Measurements from ENCODE around the gene SIPA1. TPM values are rescaled to one million over a fixed set of nuclear protein-coding genes. Genes with fewer than 3 reads are reported as not detected.

Gene SIPA1
- total RNA-seq, 1 experiment from 2014 or later: 86.9 TPM

DNA sequence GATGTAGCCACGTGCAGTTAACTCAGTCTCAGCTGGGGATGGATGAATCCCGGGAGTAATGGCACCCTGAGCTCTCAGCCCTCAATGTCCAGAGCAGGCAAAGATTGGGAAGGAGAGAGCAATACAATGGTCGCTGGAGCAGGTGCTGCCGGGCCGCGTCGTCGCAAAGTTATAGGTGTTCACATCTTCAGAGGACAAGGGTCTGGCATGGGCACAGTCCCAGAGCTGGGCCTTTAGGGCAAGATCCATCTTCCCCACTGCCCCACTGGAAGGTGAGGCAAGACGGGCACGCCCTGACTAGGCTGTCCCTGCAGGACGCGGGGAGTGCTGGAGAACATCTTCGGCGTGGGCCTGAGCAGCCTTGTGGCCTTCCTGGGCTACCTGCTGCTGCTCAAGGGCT lies 14.7 kb upstream of the SIPA1 start:
- CTCF ChIA-PET: interaction anchor here (0.7 kb wide), 1 partner anchor 98 kb away, joined by 4 read pairs; the partner anchor contains the start of gene RNASEH2C
- H3K4me3 ChIP-seq (ENCODE audit: low read depth in 2 of 2, low read length in 2 of 2): no peak overlapping the region
- H3K9me3 ChIP-seq (ENCODE audit: control insufficient read depth, insufficient read depth, low read depth, low read length): no peaks in the 10 kb centered on the region
- POLR2A ChIA-PET: interaction anchor here (1.1 kb wide), 1 partner anchor 8 kb away, joined by 3 read pairs; no protein-coding TSS in a partner anchor
- no TSS peak for BruUV-seq (replicated peaks)
- peaks cover 20% of the 10 kb centered on the region for H3K36me3 ChIP-seq (ENCODE audit: control insufficient read depth, insufficient read depth, low read length)
- DNase-seq (ENCODE audit: low read depth, low spot score): no peak
- H3K27me3 ChIP-seq (ENCODE audit: control insufficient read depth, insufficient read depth, low read length): no peaks in the 10 kb centered on the region
- intact Hi-C loops (cut with micrococcal nuclease; ENCODE audit: unreplicated experiment) (no loop called here), in situ Hi-C loops (cut with HindIII; ENCODE audit: low pct_unique_long_range_greater_than_20kb, low sequenced_read_pairs) (no loop called here)
- no peaks in the 10 kb centered on the region for H3K4me1 ChIP-seq (ENCODE audit: control insufficient read depth, insufficient read depth, low read length)
- no peak for ATAC-seq
- no peak for TF ChIP-seq CTCF (IDR thresholded peaks at IDR 0.05)
- no peak for TF ChIP-seq SIN3A (IDR thresholded peaks at IDR 0.05; ENCODE audit: borderline replicate concordance, insufficient read depth, low read depth, low read length)
- TF ChIP-seq TCF7L2 (IDR thresholded peaks at IDR 0.05; ENCODE audit: low read depth, low read length): no peak
- TF ChIP-seq POLR2AphosphoS5 (IDR thresholded peaks at IDR 0.05; ENCODE audit: low read depth, low read length): no peak
- TF ChIP-seq, protein P1, sequence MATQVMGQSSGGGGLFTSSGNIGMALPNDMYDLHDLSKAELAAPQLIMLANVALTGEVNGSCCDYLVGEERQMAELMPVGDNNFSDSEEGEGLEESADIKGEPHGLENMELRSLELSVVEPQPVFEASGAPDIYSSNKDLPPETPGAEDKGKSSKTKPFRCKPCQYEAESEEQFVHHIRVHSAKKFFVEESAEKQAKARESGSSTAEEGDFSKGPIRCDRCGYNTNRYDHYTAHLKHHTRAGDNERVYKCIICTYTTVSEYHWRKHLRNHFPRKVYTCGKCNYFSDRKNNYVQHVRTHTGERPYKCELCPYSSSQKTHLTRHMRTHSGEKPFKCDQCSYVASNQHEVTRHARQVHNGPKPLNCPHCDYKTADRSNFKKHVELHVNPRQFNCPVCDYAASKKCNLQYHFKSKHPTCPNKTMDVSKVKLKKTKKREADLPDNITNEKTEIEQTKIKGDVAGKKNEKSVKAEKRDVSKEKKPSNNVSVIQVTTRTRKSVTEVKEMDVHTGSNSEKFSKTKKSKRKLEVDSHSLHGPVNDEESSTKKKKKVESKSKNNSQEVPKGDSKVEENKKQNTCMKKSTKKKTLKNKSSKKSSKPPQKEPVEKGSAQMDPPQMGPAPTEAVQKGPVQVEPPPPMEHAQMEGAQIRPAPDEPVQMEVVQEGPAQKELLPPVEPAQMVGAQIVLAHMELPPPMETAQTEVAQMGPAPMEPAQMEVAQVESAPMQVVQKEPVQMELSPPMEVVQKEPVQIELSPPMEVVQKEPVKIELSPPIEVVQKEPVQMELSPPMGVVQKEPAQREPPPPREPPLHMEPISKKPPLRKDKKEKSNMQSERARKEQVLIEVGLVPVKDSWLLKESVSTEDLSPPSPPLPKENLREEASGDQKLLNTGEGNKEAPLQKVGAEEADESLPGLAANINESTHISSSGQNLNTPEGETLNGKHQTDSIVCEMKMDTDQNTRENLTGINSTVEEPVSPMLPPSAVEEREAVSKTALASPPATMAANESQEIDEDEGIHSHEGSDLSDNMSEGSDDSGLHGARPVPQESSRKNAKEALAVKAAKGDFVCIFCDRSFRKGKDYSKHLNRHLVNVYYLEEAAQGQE (IDR thresholded peaks at IDR 0.05; ENCODE audit: insufficient read depth in 1 of 2, low read depth in 2 of 2, low read length in 1 of 2): no peak
- no peak overlapping the region for H3K27ac ChIP-seq (ENCODE audit: low read length)

GRCh38 chr11:65623852-65624616 lies 13.9 kb upstream of the SIPA1 start:
- Histone ChIP-seq H3K27ac (ENCODE audit: low read length) (no peak overlapping the region), H3K4me3 (ENCODE audit: low read depth in 2 of 2, low read length in 2 of 2) (no peak overlapping the region), H3K27me3 (ENCODE audit: control insufficient read depth, insufficient read depth, low read length) (no peaks in the 10 kb centered on the region), H3K36me3 (ENCODE audit: control insufficient read depth, insufficient read depth, low read length) (peaks cover 21% of the 10 kb centered on the region; the same call in 1 of the 2 replicates), H3K4me1 (ENCODE audit: control insufficient read depth, insufficient read depth, low read length) (no peaks in the 10 kb centered on the region), H3K9me3 (ENCODE audit: control insufficient read depth, insufficient read depth, low read depth, low read length) (no peaks in the 10 kb centered on the region)
- DNase-seq (ENCODE audit: low read depth, low spot score) (no peak), ATAC-seq (no peak)
- ChIA-PET CTCF (no interaction called here), POLR2A (interaction anchor here (1.1 kb wide), 1 partner anchor 9 kb away, joined by 3 read pairs; no protein-coding TSS in a partner anchor)
- BruUV-seq (replicated peaks): no TSS peak
- in situ Hi-C loops (cut with HindIII; ENCODE audit: low pct_unique_long_range_greater_than_20kb, low sequenced_read_pairs) (no loop called here), intact Hi-C loops (cut with micrococcal nuclease; ENCODE audit: unreplicated experiment) (no loop called here)
- TF ChIP-seq CTCF (IDR thresholded peaks at IDR 0.05) (no peak), TCF7L2 (IDR thresholded peaks at IDR 0.05; ENCODE audit: low read depth, low read length) (no peak), POLR2AphosphoS5 (IDR thresholded peaks at IDR 0.05; ENCODE audit: low read depth, low read length) (no peak)

Data from Panc1 (cell line).